T47D (cell line): Measurements from ENCODE around the gene ZNF700.
"Not testable (repeated sequence)": the region's sequence is repeated elsewhere in the genome, so short reads cannot be mapped to it uniquely, and the experiment has no call there.

Source experiments
- DNase-seq, 2 experiments: peaks; one replicate each; pipeline versions ENCODE4 v3.0.0 to v3.0.0-alpha.2; 2011 to 2012; ENCODE audit warnings: low read depth in 1 of 2, low spot score in 1 of 2
- JUND ChIP-seq: IDR thresholded peaks from 2 replicates; pipeline ENCODE4 v1.6.1; 2012; ENCODE audit warnings: low read depth
- in situ Hi-C: cut with HindIII; loops from 2 replicates; pipeline ENCODE4 v1.10.0; 2016; ENCODE audit warnings: low sequenced_read_pairs, low pct_unique_long_range_greater_than_20kb

ZNF700 gene

DNA sequence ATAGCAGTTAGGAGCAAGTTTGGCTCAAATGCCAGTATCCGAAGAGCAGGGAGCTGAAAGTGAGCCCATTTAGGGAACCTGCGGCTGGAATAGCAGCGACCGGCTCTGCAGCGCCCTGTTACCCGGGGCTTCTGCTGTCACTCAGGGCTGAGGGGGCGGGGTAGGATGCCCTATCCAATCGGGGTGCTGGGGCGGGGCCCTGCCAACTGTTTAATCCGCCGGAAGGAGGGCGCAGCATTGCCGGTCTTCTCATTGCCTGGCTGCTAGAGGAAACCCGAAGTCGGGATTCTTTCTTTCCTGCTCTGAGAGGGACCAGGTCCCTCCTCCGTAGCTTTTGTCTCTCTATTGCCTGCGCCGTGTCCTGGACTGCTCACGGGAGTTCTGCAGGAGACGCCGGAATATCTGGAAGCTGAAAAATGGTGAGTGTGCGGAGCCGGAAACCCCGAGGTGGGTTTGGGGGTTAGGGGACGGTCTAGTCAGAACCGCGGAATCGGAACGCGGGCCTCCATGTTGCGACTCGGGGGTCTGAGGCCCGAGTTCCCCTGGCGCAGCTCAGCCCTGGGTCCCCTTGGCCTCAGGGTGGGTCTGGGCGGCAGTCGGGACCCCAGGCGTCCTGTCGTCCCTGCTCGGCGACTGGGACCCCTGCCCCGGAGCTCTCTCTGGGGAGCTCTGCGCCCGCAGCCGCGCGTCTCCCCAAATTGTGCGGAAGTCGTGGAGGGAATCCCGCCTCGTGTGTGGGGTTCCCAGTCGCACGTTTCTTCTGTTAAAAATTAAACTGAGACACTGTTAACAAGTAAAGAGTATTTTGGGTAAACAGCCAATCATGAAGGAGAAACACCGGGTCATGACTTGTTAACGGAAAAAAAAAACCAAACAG lies 62.7 kb downstream of the ZNF700 start:
- in situ Hi-C loops = no loop called here
- peak; percentile 77 to 95 for DNase-seq
- TF ChIP-seq JUND = no peak

DNA sequence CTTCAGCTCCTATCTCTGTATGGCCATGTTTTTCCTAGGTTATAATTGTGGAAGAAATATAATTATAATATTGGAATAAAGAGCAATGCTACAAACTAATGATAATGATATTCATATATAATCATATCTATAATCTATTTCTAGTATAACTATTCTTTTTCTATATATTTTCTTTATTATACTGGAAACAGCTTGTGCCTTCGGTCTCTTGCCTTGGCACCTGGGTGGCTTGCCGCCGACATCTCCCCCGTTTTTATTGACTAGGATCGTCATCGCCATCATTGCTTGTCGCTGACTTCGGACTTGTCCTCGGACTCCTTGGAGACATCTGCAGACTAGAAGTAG lies 64.2 kb downstream of the ZNF700 start:
- no peak for DNase-seq
- TF ChIP-seq JUND = no peak
- in situ Hi-C loops = no loop called here

DNA sequence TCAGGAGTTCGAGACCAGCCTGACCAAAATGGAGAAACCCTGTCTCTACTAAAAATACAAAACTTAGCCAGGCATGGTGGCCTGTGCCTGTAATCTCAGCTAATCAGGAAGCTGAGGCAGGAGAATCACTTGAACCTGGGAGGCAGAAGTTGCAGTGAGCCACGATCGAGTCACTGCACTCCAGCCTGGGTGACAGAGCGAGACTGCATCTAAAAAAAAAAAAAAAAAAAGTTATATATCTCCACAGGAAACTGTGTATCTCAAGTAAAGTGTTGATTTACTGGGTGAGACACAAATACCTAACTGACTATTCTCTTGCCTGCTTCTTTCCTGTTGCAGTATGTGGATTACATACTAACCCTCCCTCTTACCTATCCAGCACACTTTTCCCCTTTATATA lies 67.0 kb downstream of the ZNF700 start:
- in situ Hi-C loops, DNase-seq: not testable (repeated sequence)

DNA sequence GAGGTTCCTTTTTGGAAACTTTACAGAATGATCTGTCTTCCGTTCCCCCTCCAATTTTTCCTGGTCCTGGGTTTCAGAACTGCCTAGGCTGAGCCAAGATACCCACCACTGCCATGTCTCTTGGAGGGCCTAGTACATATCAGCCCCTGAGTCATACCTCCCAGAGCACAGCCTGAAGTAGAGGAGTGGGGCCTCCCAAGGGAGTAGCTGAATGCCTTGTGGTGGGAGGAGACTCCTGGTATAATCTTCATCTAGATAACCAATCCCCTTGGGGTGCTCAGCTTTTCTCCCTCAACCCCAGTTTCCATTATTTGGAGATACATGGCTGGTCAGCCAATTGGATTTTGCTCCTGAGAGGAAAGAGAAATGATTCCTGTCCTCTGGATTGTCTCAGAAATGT lies 70.3 kb downstream of the ZNF700 start:
- no peak for TF ChIP-seq JUND
- DNase-seq = no peak
- in situ Hi-C loops = no loop called here
